OCI-LY1 (cell line): ENCODE data around the gene IGF1R.

ENCODE experiments used
- EZH2 ChIP-seq: fragments of 200-600 bp; sonication (generic), shearing (Covaris generic); IDR thresholded peaks from 2 replicates; pipeline ENCODE4 v1.8.0; 2017; ENCODE audit warnings: borderline replicate concordance, mixed run types, mild to moderate bottlenecking, antibody characterized with exemption, low read length, moderate library complexity, mixed read lengths
- TF ChIP-seq, protein P1 (sequence below): fragments of 200-600 bp; sonication (generic), shearing (Covaris generic); IDR thresholded peaks from 2 replicates; pipeline ENCODE4 v1.5.1; 2017; ENCODE audit warnings: mild to moderate bottlenecking, antibody characterized with exemption, low read length, moderate library complexity, mixed read lengths

DNA sequence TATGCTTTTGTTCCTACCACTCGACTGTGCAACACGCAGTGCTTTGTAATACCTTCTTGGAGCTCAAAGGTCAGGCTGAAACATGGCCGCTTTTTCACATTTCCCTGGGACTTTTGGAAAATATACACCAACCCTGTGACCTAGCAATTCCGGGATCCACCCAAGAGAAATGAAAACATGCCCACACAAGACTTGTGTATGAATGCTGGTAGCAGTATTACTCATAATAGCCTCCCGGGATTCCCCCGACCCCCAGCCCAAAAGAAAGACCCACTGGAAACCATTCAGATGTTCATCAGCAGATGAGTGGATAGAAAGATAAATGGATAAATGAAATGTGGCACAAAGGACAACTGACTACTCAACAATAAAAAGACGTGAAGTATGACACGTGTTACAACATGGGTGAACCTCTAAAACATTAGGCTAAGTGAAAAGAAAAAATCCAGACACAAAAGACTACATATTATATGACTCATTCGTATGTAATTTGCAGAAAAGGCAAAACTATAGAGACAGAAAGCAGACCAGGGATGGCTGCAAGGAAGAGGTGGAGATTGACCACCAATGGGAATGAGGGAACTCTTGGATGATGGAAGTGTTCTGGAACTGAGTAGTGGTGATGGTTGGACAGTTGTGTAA lies 255.2 kb downstream of the IGF1R start:
- TF ChIP-seq, protein P1, sequence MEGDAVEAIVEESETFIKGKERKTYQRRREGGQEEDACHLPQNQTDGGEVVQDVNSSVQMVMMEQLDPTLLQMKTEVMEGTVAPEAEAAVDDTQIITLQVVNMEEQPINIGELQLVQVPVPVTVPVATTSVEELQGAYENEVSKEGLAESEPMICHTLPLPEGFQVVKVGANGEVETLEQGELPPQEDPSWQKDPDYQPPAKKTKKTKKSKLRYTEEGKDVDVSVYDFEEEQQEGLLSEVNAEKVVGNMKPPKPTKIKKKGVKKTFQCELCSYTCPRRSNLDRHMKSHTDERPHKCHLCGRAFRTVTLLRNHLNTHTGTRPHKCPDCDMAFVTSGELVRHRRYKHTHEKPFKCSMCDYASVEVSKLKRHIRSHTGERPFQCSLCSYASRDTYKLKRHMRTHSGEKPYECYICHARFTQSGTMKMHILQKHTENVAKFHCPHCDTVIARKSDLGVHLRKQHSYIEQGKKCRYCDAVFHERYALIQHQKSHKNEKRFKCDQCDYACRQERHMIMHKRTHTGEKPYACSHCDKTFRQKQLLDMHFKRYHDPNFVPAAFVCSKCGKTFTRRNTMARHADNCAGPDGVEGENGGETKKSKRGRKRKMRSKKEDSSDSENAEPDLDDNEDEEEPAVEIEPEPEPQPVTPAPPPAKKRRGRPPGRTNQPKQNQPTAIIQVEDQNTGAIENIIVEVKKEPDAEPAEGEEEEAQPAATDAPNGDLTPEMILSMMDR = no peak
- TF ChIP-seq EZH2 = no peak
